PC-9 (cell line): Measurements from ENCODE around the gene UTP25. TPM values are rescaled to one million over a fixed set of nuclear protein-coding genes. Genes with fewer than 3 reads are reported as not detected.

Source experiments
- BruUV-seq: library from RNA; stranded (reverse); fragments of 400-500 nt; replicated peaks from 2 replicates; lab custom pipeline; 2021; lab: Mats Ljungman, UMichigan
- CTCF ChIA-PET: fragments of 300-600 bp; sonication (Branson Sonifier 250); formaldehyde crosslinking; loops from one replicate; lab custom pipeline; 2022; ENCODE audit warnings: antibody characterized with exemption; lab: Charles Lee
- POLR2A ChIA-PET: fragments of 300-600 bp; sonication (Branson Sonifier 250); formaldehyde crosslinking; loops from one replicate; lab custom pipeline; 2022; ENCODE audit warnings: antibody characterized with exemption; ENCODE audit not compliant: unreplicated experiment; lab: Charles Lee
- DNase-seq, 2 experiments: peaks; one replicate each; pipeline versions ENCODE4 v3.0.0 to v3.0.0-alpha.2; 2015 to 2022; ENCODE audit warnings: mixed read lengths in 1 of 2
- H2AFZ ChIP-seq: fragments of 200-600 bp; sonication (generic); 2 replicates; pipeline ENCODE4 v1.8.1; 2017; ENCODE audit warnings: antibody characterized with exemption
- H3F3A ChIP-seq: fragments of 200-600 bp; sonication (generic); 2 replicates; pipeline ENCODE4 v1.8.1; 2017; ENCODE audit warnings: antibody characterized with exemption, mild to moderate bottlenecking, low read depth; ENCODE audit not compliant: insufficient read depth
- H3K27ac ChIP-seq: fragments of 200-600 bp; sonication (generic); 2 replicates; pipeline ENCODE4 v1.6.1; 2016; ENCODE audit warnings: mixed run types
- H3K27me3 ChIP-seq: fragments of 200-600 bp; sonication (generic); 2 replicates; pipeline ENCODE4 v1.6.1; 2016; ENCODE audit warnings: low read depth, mixed run types; ENCODE audit not compliant: insufficient read depth
- H3K36me3 ChIP-seq: fragments of 200-600 bp; sonication (generic); 2 replicates; pipeline ENCODE4 v1.6.1; 2016; ENCODE audit warnings: low read depth, mixed run types
- H3K4me1 ChIP-seq: fragments of 200-600 bp; sonication (generic); replicated peaks from 2 replicates; pipeline ENCODE4 v1.6.1; 2016; ENCODE audit warnings: mixed run types; ENCODE audit not compliant: insufficient read depth
- H3K4me2 ChIP-seq: fragments of 200-600 bp; sonication (generic); 2 replicates; pipeline ENCODE4 v1.6.1; 2017; ENCODE audit warnings: mixed run types
- H3K4me3 ChIP-seq: fragments of 200-600 bp; sonication (generic); 2 replicates; pipeline ENCODE4 v1.6.1; 2016; ENCODE audit warnings: mixed run types
- H3K79me2 ChIP-seq: fragments of 200-600 bp; sonication (generic); 2 replicates; pipeline ENCODE4 v1.6.1; 2017; ENCODE audit warnings: low read depth, mixed run types
- H3K9me2 ChIP-seq: fragments of 200-600 bp; sonication (generic); 2 replicates; pipeline ENCODE4 v1.8.1; 2017; ENCODE audit warnings: mild to moderate bottlenecking; ENCODE audit not compliant: insufficient read depth
- H3K9me3 ChIP-seq: fragments of 200-600 bp; sonication (generic); 2 replicates; pipeline ENCODE4 v1.8.1; 2016; ENCODE audit warnings: low read depth; ENCODE audit not compliant: insufficient read depth
- H4K20me1 ChIP-seq: fragments of 200-600 bp; sonication (generic); 2 replicates; pipeline ENCODE4 v1.8.1; 2017; ENCODE audit not compliant: insufficient read depth
- EZH2 ChIP-seq: fragments of 200-600 bp; sonication (generic); IDR thresholded peaks from 2 replicates; pipeline ENCODE4 v1.8.0; 2017; ENCODE audit warnings: antibody characterized with exemption, low read depth
- intact Hi-C: fragments of 100-400 bp; cut with micrococcal nuclease; formaldehyde crosslinking; loops from one replicate; pipeline ENCODE4 v1.10.0; 2022; ENCODE audit not compliant: unreplicated experiment
- total RNA-seq: library from RNA; stranded (reverse); gene quantifications from 2 replicates; pipeline ENCODE4 v1.2.3, GENCODE V29; 2021
- TF ChIP-seq, protein P1 (sequence below): fragments of 200-600 bp; sonication (generic); conservative IDR thresholded peaks from 2 replicates; pipeline ENCODE4 v1.6.1; 2017; ENCODE audit warnings: mixed run types, antibody characterized with exemption, mild to moderate bottlenecking, moderate library complexity

Gene UTP25
- total RNA-seq, 1 experiment from 2014 or later = 9.3 TPM

DNA sequence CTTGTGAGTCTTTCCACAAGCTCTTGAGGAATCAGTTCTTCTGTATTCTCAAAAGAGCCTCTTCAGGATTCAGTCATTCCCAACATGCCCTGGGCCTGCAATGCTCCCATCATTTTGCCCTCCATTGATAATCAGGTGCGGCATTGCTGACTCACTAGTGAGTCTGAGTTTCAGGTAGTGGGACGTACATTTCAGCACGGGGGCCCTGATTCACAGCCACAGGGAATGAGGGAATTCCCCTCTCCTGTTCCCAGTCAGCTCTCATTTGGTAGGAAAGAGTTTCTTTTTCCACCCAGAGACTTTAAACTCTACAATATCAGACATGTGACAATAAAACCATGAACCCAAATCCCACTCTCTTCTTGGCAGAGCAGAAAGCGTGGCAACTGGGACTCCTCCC is 18.2 kb upstream of the UTP25 start:
- BruUV-seq = no TSS peak
- CTCF ChIA-PET = interaction anchor here (0.7 kb wide), 1 partner anchor 93 kb away, joined by 3 read pairs; no protein-coding TSS in a partner anchor
- intact Hi-C loops = no loop called here
- H3K79me2 ChIP-seq = peaks cover 18% of the 10 kb centered on the region
- no peak overlapping the region for H2AFZ ChIP-seq
- H3K36me3 ChIP-seq = no peaks in the 10 kb centered on the region
- no peak for DNase-seq
- H3K27me3 ChIP-seq = no peaks in the 10 kb centered on the region
- H3K9me3 ChIP-seq = no peaks in the 10 kb centered on the region
- no peak overlapping the region for H3K4me3 ChIP-seq
- no peak overlapping the region for H3K4me2 ChIP-seq
- POLR2A ChIA-PET = no interaction called here
- H4K20me1 ChIP-seq = no peaks in the 10 kb centered on the region
- H3K9me2 ChIP-seq = no peaks in the 10 kb centered on the region
- no peak for TF ChIP-seq EZH2
- TF ChIP-seq, protein P1, sequence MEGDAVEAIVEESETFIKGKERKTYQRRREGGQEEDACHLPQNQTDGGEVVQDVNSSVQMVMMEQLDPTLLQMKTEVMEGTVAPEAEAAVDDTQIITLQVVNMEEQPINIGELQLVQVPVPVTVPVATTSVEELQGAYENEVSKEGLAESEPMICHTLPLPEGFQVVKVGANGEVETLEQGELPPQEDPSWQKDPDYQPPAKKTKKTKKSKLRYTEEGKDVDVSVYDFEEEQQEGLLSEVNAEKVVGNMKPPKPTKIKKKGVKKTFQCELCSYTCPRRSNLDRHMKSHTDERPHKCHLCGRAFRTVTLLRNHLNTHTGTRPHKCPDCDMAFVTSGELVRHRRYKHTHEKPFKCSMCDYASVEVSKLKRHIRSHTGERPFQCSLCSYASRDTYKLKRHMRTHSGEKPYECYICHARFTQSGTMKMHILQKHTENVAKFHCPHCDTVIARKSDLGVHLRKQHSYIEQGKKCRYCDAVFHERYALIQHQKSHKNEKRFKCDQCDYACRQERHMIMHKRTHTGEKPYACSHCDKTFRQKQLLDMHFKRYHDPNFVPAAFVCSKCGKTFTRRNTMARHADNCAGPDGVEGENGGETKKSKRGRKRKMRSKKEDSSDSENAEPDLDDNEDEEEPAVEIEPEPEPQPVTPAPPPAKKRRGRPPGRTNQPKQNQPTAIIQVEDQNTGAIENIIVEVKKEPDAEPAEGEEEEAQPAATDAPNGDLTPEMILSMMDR = no peak
- H3F3A ChIP-seq = peaks cover 20% of the 10 kb centered on the region; the same call in 1 of the 2 replicates
- H3K4me1 ChIP-seq = peaks cover 31% of the 10 kb centered on the region
- no peak overlapping the region for H3K27ac ChIP-seq

DNA sequence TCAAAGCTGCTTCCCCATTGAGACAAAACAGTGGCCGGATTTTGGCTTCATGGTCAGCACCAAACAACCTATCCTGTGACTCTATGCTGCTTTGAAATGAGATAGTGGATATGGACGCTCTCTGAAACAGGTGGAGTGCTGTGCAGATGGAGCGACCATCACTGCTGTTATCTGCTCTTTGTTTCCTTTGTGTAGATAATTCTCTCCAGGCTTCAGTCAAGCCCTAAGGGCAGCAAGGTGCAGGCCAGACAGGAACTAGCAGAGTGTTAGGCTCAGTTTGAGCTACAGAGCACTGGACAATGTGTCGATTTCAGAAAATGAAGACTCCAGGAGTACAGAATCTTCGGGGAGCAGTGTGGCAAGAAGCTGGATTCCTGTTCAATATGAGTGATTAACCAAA is 17.0 kb upstream of the UTP25 start:
- ChIA-PET CTCF (interaction anchor here (0.7 kb wide), 1 partner anchor 22 kb away, joined by 14 read pairs; no protein-coding TSS in a partner anchor), POLR2A (interaction anchor here (0.5 kb wide), 1 partner anchor 563 kb away, joined by 3 read pairs; no protein-coding TSS in a partner anchor)
- Histone ChIP-seq H3K9me2 (no peaks in the 10 kb centered on the region), H3F3A (peaks cover 20% of the 10 kb centered on the region; the same call in 1 of the 2 replicates), H3K36me3 (no peaks in the 10 kb centered on the region), H3K79me2 (peaks cover 6% of the 10 kb centered on the region; the same call in 1 of the 2 replicates), H3K4me3 (no peak overlapping the region), H3K4me1 (peaks cover 23% of the 10 kb centered on the region), H3K4me2 (no peak overlapping the region), H3K27me3 (no peaks in the 10 kb centered on the region), H3K9me3 (no peaks in the 10 kb centered on the region), H3K27ac (no peak overlapping the region), H2AFZ (no peak overlapping the region), H4K20me1 (no peaks in the 10 kb centered on the region)
- intact Hi-C loops = no loop called here
- no TSS peak for BruUV-seq
- no peak for TF ChIP-seq EZH2
- TF ChIP-seq, protein P1 = no peak
- DNase-seq = no peak

DNA sequence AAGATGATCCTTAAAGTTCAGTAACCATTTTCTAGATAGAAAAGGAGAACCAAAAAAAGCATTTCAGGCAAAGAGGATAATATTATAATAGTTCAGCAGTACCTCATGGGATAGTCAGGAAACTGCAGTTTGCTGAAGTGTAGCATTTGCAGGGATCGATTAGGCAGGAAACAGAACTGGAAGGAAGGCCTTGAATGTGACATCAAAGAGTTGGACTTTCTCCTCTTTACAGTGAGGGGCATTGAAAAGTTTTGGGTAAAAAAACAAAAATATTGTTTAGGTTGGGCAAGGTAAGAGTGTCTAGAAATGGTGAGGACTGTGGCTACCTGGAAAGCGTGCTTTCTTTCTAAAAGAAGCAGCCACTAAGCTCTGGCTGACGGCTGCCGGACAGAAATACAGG is 13.9 kb upstream of the UTP25 start:
- Histone ChIP-seq H3K79me2 (no peaks in the 10 kb centered on the region), H3F3A (no peaks in the 10 kb centered on the region), H3K4me2 (no peak overlapping the region), H3K4me3 (no peak overlapping the region), H3K4me1 (no peaks in the 10 kb centered on the region), H3K9me3 (no peaks in the 10 kb centered on the region), H3K27me3 (no peaks in the 10 kb centered on the region), H3K9me2 (no peaks in the 10 kb centered on the region), H2AFZ (no peak overlapping the region), H3K27ac (no peak overlapping the region), H3K36me3 (no peaks in the 10 kb centered on the region), H4K20me1 (no peaks in the 10 kb centered on the region)
- no peak for DNase-seq
- no peak for TF ChIP-seq EZH2
- TF ChIP-seq, protein P1 = no peak
- ChIA-PET CTCF (no interaction called here), POLR2A (no interaction called here)
- BruUV-seq = no TSS peak
- intact Hi-C loops = no loop called here
